Kidney glomerular epithelial cell (primary cell): Measurements from ENCODE around the gene RSPH9.
A peak's percentile ranks its signal among the peaks of the same experiment; 100 is the strongest.
"Not testable (repeated sequence)": the region's sequence is repeated elsewhere in the genome, so short reads cannot be mapped to it uniquely, and the experiment has no call there.

ENCODE experiments used
- DNase-seq: peaks from one replicate; lab custom pipeline; 2025; lab: John Stamatoyannopoulos, UW

RSPH9 gene

DNA sequence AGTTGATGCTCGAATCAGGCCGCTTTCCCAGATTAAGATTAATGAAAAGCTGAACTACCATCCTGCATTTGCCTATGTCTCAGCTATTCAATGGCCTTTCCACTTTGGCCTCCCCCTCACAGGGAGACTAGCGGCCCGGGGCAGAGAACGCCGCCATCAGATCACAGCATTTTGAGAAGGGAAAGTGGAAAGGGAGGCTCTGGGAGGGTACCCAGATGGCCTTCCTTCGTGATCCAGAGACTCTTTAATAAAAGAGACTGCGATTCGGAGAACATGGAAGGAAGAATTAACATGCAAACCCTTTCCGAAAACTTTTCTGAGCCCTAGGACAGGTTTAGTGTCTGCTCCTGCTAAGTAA is 42.2 kb downstream of the RSPH9 start:
- DNase-seq, result peak; percentile 5

DNA sequence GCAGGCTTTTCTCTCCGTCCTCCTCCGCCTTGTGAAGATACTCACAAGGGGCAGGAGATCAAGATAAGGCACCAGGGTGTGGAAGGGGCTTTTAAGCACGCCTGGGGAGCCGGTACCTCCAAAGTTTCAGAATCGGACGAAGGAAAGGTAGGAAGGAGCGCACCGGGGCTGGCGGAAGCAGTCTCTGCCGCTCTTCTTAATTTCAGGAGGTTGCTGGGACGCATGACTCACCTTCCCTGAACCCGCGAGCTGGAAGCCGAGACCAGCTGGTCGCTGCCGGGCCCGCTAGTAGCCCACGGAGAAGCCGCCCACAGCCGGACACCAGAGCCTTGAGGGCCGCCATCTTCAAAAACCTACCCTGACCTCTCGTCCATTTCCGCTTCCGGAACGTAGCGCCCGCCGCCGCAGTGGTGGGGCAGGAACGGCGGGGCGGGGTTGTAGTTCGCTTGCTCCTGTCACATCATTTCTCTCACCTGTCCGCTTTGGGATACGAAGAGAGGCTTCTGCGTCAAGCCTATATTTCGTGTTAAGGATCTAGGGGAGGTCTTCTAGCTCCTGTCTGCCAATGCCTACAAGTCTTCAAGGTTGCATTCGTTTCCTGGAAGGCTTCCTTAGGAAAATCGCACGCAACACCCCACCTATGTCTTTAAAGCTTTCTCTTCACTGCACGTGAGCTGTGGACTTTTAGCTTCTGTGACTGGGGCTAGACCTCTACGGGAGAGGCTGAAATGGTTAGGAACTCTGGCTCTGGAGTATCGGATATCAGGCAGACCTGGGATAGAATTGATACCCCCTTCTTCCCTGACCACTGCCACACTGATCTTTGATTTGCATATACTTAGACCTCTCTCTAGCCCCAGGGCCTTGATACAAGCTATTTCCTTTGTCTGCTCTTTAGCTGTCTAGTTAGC is 42.9 kb downstream of the RSPH9 start, which contains the start of gene MRPS18A:
MRPS18A (minus strand) TSS at position 355 of the 911 bp plus-strand sequence; CDS start at position 343, 12 bp downstream.
- DNase-seq, result peak; percentile 79

DNA sequence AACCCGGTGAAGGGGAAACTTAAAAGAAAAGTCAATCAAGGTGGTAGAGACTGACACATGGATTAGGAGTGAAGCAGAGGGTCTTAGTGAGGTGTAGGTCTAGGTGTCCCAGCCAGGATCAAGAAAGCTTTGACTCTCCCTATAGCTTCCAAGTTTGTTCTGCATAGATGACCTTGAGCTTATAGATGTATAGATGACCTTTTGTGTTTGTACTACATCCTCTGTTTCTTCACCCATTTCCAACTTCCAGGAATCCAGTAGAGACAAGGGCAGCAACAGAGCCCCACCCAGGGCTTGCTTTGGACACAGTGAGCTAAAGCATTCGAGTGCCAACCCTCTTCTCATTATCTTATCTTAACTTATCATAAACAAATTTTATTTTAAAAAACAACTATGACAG is 44.6 kb downstream of the RSPH9 start:
- DNase-seq, result no peak

GRCh38 chr6:43695215-43695966 is 50.6 kb downstream of the RSPH9 start:
- no peak for DNase-seq

DNA sequence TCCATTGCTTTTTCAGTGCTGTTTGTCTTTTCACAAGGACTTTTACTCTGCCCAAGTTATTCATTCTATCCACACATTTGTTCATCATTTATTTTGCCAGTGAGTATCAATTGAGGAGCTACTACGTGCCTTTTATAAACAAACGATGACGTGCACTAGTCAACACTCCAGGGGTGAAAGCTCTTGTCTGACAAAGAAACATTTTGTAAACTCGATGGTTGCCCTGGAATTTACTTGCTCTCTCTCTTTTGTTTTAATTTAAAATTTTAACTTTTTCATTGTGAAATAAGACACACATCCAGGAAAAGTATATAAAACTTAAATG is 51.1 kb downstream of the RSPH9 start:
- no peak for DNase-seq

GRCh38 chr6:43697421-43697820 is 52.6 kb downstream of the RSPH9 start:
- DNase-seq, result no peak

DNA sequence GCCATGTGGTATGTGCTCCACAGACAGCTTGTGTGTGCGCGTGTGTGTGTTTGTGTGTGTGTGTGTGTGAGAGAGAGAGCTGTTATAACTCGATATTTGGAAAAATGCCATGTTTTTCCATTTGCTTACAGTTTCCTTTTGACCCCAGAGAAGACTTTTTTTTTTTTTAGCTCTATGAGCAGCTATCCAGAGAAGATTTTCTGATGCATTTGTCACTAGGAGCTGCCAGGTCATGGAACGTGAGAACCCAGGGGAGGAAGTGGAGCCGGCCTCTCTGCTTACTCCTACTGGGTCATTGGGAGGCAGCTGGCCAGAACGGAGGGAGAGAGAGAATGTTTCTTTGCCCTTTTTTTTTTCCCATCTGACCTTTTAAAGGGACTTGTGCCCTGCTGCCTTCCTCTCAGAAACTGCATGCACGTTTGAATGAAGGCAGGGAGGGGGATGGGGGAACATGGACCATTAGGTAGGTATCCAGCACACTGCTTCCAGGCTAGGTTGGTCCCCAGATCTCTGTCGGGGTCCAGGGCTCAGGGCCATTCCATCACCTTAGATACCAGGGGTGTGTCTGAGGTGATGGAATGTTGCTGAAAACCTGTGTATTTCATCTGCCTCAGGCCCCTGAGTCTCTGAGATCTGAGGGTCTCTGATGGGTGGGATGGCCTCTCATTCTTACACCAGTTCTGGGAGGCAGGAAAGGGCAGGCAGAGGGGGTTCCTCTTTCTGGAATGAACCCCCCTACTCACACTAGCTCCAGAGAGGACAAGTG is 53.9 kb downstream of the RSPH9 start:
- DNase-seq, result peak; percentile 41

GRCh38 chr6:43699564-43700186 is 54.8 kb downstream of the RSPH9 start:
- no peak for DNase-seq

DNA sequence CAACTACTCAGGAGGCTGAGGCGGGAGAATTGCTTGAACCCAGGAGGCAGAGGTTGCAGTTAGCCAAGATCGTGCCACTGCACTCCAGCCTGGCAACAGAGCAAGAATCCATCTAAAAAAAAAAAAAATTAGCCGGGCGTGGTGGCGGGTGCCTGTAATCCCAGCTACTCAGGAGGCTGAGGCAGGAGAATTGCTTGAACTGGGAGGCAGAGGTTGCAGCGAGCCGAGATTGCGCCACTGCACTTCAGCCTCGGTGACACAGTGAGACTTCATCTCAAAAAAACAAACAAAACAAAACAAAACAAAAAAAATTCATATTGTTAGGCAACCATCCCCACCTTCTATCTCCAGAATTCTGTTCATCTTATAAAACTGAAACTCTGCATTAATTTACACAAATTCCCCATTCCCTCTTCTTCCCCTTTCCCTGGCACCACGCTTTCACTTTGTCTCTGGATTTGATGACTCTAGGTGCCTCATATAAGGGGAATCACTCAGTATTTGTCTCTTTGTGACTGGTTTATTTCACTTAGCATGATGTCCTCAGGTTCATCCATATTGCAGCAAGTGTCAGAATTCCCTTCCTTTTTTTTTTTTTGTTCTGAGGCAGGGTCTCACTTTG is 56.2 kb downstream of the RSPH9 start:
- not testable (repeated sequence) for DNase-seq

DNA sequence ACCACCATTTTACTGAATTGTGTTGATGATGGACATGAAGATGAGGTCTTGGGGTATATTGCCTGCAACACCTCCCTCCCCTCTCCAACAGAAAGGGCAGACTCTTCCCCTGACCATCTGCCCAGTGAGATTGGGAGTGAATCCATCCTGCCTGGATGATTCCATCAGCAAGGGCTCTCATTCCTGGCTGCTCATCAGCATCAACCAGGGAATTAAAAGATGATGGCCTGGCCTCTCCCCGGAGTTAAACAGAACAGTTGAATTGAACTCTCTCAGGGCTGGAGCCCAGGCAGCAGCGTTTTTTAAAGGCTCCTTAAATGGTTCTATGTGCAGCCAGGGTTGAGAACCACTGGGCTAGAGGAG is 57.3 kb downstream of the RSPH9 start:
- DNase-seq, result no peak

DNA sequence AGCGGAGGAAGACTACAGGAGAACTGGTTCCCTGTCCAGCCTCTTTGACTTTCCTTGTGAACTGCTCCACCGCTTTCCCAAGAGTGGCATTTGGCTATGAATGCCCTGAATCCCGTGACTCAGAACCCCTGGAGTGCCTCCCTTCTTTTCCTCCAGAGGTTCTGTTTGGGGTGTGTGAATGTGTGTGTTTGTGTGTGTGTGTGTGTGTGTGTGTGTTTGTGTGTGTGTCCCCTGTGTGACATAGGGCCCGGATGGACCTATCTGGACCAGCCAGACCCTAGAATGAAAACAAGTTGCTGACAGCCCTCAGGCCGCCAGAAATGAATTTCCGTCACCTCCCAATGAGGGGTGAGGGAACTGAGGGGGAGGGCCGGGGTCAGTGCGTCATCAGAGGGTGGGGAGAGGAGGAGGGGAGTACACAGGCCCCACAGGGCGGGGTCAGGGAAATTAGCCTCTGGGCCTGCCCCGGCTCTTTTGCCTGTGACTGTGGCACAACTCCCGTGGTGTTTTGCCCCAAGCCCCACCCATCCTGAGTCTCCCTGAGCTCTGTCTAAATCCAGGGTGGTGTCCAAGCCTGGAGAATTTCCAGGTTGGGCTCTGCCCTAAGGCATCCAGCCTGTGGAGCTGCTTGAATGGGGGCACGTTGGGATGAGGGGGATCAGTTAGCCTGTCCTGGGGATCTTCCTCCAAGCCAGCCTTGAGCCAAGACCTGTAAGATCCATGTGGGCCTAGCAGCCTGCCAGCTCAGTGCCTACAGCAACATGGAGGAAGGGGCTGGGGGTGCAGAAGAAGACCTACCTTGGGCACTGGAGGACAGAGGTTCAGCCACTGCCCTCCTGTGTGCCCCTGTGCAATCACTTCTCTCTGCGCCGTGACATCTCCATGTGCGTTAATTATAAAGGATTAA is 58.0 kb downstream of the RSPH9 start:
- DNase-seq, result peak; percentile 67

GRCh38 chr6:43703512-43704429 is 58.9 kb downstream of the RSPH9 start:
- peak; percentile 20 for DNase-seq

GRCh38 chr6:43705996-43706395 is 61.2 kb downstream of the RSPH9 start:
- no peak for DNase-seq

DNA sequence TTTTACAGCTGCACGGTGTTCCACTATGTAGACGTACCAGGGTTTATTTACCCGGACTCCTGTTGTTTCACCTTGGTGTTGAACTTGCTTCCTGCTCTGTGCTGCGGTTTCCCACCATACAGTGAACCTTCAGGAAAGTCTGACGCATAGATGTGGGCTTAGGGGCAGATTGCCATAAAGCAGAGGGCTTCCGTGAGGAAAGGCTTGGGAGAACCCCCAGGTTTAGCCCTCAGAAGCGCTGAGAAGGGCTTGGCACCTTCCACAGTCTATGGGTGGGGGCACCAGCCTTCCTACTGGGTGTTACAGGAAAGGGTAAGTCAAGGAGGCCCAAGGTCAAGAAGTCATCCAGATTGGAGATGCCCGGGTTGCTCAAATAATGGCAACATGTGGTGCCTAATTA is 62.0 kb downstream of the RSPH9 start:
- DNase-seq, result no peak

DNA sequence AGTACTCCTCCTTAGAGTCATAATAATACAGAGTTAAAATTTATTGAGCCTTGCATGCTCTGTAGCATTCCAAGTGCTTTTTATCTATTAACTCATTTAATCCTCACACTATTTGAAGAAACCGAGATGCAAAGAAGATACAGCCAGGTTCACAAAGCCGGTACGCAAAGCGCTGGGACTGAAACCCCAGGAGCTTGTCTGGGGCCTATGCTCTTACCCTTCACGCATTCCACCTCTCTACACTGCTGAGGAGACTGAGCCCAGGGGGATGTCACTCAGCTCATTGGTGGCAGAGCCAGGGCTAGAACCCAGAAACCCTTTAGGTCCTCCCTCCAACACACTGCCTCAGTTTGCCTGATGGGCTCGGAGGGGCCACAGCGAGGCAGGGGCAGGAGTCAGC is 62.4 kb downstream of the RSPH9 start:
- no peak for DNase-seq

- no peak for DNase-seq
These were observed 62.9 kb downstream of the RSPH9 start for GRCh38 chr6:43707767-43708166.

- peak; percentile 17 for DNase-seq
These were observed 64.2 kb downstream of the RSPH9 start for GRCh38 chr6:43708860-43709653.

- no peak for DNase-seq
These were observed 64.9 kb downstream of the RSPH9 start for GRCh38 chr6:43709654-43710303.
